ENCODE data around the gene NOXA1.

Gene NOXA1

DNA sequence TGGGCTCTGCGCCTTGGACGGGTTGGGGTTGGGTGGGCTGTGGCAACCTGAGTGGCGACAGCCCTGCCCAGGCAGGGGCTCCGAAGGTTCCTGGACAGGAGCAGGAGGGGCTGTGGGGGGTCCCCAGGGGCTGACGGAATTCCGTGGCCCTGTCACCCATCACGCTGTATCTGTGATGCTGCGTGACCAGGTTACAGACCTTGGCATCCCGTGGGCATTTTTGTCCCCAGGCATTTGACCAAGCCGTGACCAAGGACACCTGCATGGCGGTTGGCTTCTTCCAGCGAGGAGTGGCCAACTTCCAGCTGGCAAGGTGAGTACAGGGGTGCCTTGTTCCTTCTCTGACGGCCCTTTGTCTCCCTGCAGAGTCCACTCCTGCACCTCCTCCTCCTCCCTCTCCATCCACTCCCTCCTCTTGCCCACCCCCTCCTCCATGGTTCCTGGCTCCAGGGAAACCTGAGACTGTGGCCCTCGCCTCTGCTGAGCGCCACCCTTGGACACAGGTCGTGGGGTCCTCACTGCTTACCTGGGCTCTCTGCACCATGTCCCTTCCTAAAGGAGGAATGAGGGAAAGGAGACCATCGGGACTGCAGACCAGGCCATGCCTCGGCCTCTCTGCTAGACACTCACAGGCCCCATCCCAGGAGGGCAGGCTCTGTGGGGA, 3.0 kb downstream of the NOXA1 start:
- no peak overlapping the region for H3K4me3 ChIP-seq (ENCODE audit: low read length)
- no peak for DNase-seq (ENCODE audit: low read depth)
- no peak for TF ChIP-seq CTCF (IDR thresholded peaks at IDR 0.05; ENCODE audit: insufficient read depth, low read depth, low read length, missing control alignments)

- DNase-seq (ENCODE audit: low read depth): no peak
- no peak overlapping the region for H3K4me3 ChIP-seq (ENCODE audit: low read length)
Observed at GRCh38 chr9:137427454-137428310, 4.5 kb downstream of the NOXA1 start.

DNA sequence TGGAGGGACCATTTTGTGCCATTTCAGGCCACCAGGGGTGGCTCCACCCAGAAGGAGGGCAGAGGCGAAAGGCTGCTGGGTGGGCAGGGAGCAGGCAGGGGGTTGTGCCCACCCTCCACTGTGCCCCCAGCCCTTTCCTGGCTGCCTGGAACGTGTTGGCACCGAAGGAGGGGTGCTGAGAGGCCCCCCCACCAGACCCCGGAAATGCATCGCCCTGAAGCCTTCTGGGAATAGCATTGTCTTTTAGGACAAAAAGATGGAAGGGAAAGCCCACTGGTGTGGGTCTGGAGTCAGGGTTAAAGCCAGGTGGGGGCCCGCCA, 5.1 kb downstream of the NOXA1 start:
- no peak for DNase-seq (ENCODE audit: low read depth)
- no peak overlapping the region for H3K4me3 ChIP-seq (ENCODE audit: low read length)
- TF ChIP-seq CTCF (IDR thresholded peaks at IDR 0.05; ENCODE audit: insufficient read depth, low read depth, low read length, missing control alignments): no peak

More at GRCh38 chr9:137427454-137428310, 4.5 kb downstream of the NOXA1 start:
- TF ChIP-seq CTCF (IDR thresholded peaks at IDR 0.05; ENCODE audit: insufficient read depth, low read depth, low read length, missing control alignments): peak; percentile 17

GRCh38 chr9:137428841-137429545, 5.8 kb downstream of the NOXA1 start:
- DNase-seq (ENCODE audit: low read depth): no peak
- H3K4me3 ChIP-seq (ENCODE audit: low read length): no peak overlapping the region
- no peak for TF ChIP-seq CTCF (IDR thresholded peaks at IDR 0.05; ENCODE audit: insufficient read depth, low read depth, low read length, missing control alignments)

GRCh38 chr9:137429546-137429890, 6.3 kb downstream of the NOXA1 start:
- H3K4me3 ChIP-seq (ENCODE audit: low read length): no peak overlapping the region
- TF ChIP-seq CTCF (IDR thresholded peaks at IDR 0.05; ENCODE audit: insufficient read depth, low read depth, low read length, missing control alignments): no peak
- no peak for DNase-seq (ENCODE audit: low read depth)

- no peak for TF ChIP-seq CTCF (IDR thresholded peaks at IDR 0.05; ENCODE audit: insufficient read depth, low read depth, low read length, missing control alignments)
- no peak for DNase-seq (ENCODE audit: low read depth)
- H3K4me3 ChIP-seq (ENCODE audit: low read length): no peak overlapping the region
Observed at GRCh38 chr9:137429974-137430722, 7.0 kb downstream of the NOXA1 start.
